HG03280 (cell line): ENCODE data around the gene ABCC6.
"Not testable (repeated sequence)": the region's sequence is repeated elsewhere in the genome, so short reads cannot be mapped to it uniquely, and the experiment has no call there.

Source experiments
- ATAC-seq: cut with Tn5 transposase; IDR thresholded peaks from one replicate; pipeline ENCODE4 v1.9.1; 2021; ENCODE audit warnings: mild to moderate bottlenecking, moderate library complexity; ENCODE audit not compliant: unreplicated experiment

ABCC6 gene

DNA sequence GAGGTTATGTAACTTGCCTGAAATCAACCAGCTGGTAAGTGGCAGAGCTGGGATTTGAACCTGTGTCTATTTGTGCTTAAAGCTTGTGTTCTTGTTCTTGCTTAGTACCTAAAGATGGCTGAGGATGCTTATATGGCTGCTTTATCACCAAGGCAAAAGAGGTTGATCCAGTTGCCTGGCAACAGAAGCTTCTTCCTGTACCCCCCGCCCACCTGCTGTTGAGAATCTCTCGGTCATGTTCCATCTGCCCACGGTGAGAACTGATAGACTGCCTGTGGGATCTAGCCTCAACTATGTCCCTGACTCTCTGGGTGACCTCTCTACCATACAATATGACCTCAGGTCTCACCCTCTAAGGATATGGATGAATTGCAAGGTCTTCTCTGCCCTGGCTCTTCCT is 60.7 kb downstream of the ABCC6 start:
- ATAC-seq: no peak

DNA sequence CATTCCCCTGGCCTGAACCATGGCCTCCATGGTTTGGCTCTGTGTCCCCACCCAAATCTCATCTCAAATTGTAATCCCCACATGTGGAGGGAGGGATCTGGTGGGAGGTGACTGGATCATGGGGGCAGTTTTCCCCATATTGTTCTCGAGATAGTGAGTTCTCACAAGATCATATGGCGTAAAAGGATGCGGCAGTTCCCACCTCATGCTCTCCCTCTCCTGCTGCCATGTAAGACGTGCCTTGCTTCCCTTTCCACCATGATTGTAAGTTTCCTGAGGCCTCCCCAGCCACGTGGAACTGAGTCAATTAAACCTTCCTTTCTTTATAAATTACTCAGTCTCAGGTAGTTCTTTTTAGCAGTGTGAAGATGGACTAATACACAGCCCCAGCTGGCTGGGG is 61.5 kb downstream of the ABCC6 start:
- ATAC-seq: not testable (repeated sequence)

- ATAC-seq: no peak
Observed at GRCh38 chr16:16161319-16161718, 62.0 kb downstream of the ABCC6 start.

GRCh38 chr16:16159662-16160061 is 63.6 kb downstream of the ABCC6 start:
- no peak for ATAC-seq

- ATAC-seq: no peak
Observed at GRCh38 chr16:16158741-16159374, 64.4 kb downstream of the ABCC6 start.

GRCh38 chr16:16158082-16158658 is 65.1 kb downstream of the ABCC6 start:
- ATAC-seq: no peak

- no peak for ATAC-seq
Observed at GRCh38 chr16:16157166-16157565, 66.1 kb downstream of the ABCC6 start.

DNA sequence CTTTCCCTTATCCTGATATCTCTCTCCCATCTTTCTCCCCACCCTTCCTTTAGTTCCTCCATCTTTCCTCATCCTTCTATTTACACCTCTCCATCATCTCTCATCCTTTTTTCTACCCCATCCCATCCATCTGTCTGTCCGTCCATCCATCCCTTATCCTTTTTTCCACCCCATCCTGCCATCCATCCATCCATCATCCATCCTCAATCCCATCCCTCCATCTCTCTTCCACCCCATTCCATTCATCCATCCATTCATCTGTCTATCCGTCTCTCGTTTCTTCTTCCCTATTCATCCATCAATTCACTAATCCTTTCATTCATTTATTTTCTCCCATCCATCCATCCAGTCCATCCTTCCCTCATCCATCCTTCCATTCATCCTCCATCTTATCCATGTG is 68.1 kb downstream of the ABCC6 start:
- no peak for ATAC-seq

DNA sequence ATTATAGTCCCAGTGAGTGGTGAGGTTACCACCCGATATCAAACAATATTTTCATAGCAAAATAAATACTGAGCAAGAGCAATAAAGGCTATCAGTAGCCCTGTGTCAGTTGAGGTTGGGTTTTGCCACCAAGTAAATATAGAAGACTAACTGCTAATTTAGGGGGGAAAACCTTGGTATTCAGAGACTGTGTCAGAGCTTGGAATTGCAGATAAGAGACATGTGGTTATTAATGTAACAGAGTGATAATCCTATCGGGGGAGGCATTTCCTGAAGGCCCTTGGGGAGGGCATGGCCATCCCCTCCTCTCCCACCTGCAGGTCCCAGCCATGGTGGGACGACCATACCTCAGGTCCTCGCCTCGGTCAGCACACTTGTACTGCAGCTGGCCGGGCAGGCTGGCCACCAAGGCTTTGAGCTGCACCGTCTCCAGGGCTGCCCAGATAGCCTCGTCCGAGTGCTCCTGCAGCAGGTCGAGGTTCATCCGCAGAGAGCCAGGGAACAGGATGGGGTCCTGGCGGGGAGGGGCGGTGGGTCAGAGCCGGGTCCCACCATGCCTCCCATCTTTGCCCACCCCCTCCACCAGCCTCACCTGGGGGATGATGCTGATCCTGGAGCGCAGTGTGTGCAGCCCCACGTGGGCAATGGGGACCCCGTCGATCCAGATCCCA is 68.9 kb downstream of the ABCC6 start:
- no peak for ATAC-seq

- ATAC-seq: not testable (repeated sequence)
Observed at GRCh38 chr16:16153000-16153399, 70.3 kb downstream of the ABCC6 start.

- ATAC-seq: no peak
Observed at GRCh38 chr16:16151315-16151714, 72.0 kb downstream of the ABCC6 start.

DNA sequence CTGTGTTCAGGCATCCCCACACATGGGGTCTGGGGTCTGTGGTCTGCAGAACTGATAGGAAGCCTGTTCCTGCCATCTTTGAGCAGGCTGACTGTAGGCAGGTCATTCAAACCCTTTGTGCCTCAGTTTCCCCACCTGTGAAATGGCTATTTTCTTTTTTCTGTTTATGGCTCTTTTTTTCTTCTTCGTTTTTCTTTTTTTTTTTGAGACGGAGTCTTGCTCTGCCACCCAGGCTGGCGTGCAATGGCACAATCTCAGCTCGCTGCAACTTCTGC is 72.5 kb downstream of the ABCC6 start:
- ATAC-seq: no peak

- ATAC-seq: no peak
Observed at GRCh38 chr16:16150117-16150877, 73.0 kb downstream of the ABCC6 start.

DNA sequence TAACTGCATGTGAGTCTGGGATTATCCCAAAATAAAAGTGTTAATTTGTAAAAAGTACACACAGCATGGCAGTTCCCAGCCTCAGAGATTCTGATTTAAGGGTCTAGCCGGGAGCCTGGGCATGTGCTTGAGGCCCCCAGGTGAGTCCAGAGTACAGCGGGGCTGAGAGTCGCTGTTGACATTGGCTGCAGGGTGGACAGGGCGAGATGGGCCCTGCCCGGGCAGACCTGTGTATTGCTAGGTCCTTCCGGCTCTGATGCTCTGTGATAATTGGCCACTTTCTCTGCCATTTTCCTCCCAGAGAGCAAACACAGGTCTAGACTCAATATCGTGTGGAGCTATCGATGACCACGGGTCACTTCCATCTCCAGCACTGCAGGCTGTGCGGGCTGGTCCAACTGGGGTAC is 73.6 kb downstream of the ABCC6 start:
- ATAC-seq: no peak

GRCh38 chr16:16148755-16149154 is 74.5 kb downstream of the ABCC6 start:
- ATAC-seq: no peak

- not testable (repeated sequence) for ATAC-seq
Observed at GRCh38 chr16:16148000-16148599, 75.2 kb downstream of the ABCC6 start.

GRCh38 chr16:16147316-16147999 is 75.8 kb downstream of the ABCC6 start:
- no peak for ATAC-seq

DNA sequence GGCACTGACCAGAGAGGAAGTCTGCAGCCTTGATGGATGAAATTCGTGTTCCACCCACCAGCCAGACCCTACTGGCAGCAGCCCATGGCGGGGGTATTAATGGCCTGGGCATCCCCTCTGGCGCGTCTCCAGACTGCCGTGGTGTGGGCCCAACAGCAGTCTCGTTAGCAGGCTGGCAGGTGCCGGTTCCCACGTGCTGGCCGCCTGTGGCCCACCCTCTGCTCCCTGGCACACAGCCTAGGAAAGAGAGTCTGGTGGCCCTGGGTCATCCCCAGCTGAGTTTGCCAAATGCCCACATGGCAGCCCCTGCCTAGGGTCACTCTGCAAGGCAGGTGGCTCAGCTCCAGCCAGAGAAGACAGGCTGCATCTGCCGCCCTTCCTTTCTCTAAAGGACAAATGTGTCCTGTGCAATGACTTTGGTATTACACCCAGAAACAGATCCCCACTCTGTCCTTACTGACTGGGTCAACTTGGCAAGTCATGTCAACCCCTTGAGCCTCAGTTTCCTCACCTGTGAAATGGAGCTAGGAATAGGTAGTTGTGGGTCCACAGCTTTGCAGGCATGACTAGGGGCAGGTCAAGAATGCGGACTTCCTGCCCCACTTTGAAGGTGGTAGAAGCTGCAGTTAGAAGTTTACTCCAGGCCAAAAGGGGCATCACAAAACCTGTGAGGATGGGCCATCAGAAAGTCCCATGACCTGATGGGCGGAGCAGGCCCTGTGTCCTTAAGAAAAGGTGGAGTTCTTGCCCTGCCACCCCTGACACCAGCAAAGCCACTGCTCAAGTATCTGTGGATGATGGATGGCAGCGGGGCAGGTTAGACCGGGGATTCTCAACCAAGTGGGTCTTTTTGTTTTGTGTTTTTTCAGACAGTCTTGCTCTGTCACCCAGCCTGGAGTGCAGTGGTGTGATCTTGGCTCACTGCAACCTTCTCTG is 76.6 kb downstream of the ABCC6 start:
- no peak for ATAC-seq

- no peak for ATAC-seq
Observed at GRCh38 chr16:16145286-16145685, 78.0 kb downstream of the ABCC6 start.

DNA sequence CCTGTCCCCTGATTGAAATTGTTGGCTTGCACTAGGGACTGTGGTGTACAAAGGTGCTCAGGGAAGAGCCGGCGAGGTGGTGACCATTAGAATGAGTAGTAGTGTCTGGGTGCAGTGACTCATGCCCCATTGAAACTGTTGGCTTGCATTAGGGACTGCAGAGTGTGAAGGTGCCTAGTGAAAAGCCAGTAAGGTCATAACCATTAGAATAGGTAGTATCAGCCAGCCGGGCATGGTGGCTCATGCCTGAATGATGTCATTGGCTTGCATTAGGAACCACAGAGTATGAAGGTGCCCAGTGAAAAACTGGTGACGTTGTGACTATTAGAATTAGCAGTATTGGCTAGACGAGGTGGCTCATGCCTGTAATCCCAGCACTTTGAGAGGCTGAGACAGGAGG is 78.9 kb downstream of the ABCC6 start:
- ATAC-seq: no peak
